ENCODE data around the gene ROPN1L. TPM values are rescaled to one million over a fixed set of nuclear protein-coding genes. Genes with fewer than 3 reads are reported as not detected.
"Not testable (repeated sequence)": the region's sequence is repeated elsewhere in the genome, so short reads cannot be mapped to it uniquely, and the experiment has no call there.

Gene ROPN1L
- not detected for total RNA-seq

- no peaks in the 10 kb centered on the region for H3K9me3 ChIP-seq
- peaks cover 0 to 5% of the 10 kb centered on the region in 2 donors for H3K36me3 ChIP-seq
- DNase-seq (ENCODE audit: low spot score in 2 of 2), result peak; percentile 52 to 93
- peaks cover 3% of the 10 kb centered on the region in 2 donors for H3K4me1 ChIP-seq
- intact Hi-C loops (cut with DNase I), result loop anchor here (5.0 kb wide), 2 partner anchors 89 to 159 kb away; partner anchors contain the start of gene MARCHF6
- peak within 1 kb of the TSS; percentile 47 to 54 for H3K27ac ChIP-seq
- no peak for TF ChIP-seq CTCF (IDR thresholded peaks at IDR 0.05)
- peak within 1 kb of the TSS; percentile 54 to 78 for H3K4me3 ChIP-seq
- no peaks in the 10 kb centered on the region for H3K27me3 ChIP-seq
Observed at GRCh38 chr5:10441083-10441991, at the start of gene ROPN1L. Gene ROPN1L (plus strand): TSS chr5:10441879. CDS start chr5:10442168, 289 bp downstream.

DNA sequence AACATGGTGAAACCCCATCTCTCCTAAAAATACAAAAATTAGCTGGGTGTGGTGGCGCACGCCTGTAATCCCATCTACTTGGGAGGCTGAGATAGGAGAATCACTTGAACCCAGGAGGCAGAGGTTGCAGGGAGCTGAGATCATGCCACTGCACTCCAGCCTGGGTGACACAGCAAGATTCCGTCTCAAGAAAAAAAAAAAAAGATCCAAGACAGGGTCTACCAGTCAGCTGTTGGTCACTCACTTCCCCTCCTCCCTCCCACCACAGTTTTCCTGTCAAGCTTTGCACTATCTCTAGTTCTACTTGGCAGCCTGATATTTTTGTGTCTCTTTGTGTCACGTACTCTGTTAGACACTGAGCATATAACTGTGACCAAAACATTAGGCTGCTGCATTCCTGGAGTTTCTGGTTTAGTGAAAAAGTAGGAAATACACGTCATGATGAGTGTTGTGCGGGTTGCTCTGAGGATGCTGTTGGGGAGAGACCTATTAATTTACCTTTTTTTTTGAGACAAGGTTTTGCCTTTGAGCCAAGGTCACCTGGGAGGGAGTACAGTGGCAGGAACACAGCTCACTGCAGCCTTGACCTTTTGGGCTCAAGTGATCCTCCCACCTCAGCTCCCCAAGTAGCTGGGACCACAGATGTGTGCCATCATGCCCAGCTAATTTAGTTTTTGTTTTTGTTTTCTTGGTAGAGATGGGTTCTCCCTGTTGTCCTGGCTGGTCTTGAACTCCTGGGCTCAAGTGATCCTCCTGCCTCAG is 48.9 kb upstream of the ROPN1L start:
- DNase-seq (ENCODE audit: low spot score in 2 of 2); H3K9me3 ChIP-seq; H3K27me3 ChIP-seq; H3K4me3 ChIP-seq; intact Hi-C loops (cut with DNase I); H3K4me1 ChIP-seq: not testable (repeated sequence)
- Histone ChIP-seq H3K27ac (peak overlapping the region; percentile 32 to 38), H3K36me3 (peaks cover 44 to 70% of the 10 kb centered on the region in 2 donors)

- H3K27ac ChIP-seq, result peak overlapping the region; percentile 32 to 38
- peaks cover 0 to 3% of the 10 kb centered on the region in 2 donors for H3K4me1 ChIP-seq
- H3K36me3 ChIP-seq, result peaks cover 40 to 63% of the 10 kb centered on the region in 2 donors
- H3K4me3 ChIP-seq, result no peak overlapping the region
- no peaks in the 10 kb centered on the region for H3K27me3 ChIP-seq
- intact Hi-C loops (cut with DNase I), result no loop called here
- no peak for DNase-seq (ENCODE audit: low spot score in 2 of 2)
- no peaks in the 10 kb centered on the region for H3K9me3 ChIP-seq
- TF ChIP-seq CTCF (IDR thresholded peaks at IDR 0.05), result no peak
Observed at GRCh38 chr5:10393491-10393890, 48.2 kb upstream of the ROPN1L start.

DNA sequence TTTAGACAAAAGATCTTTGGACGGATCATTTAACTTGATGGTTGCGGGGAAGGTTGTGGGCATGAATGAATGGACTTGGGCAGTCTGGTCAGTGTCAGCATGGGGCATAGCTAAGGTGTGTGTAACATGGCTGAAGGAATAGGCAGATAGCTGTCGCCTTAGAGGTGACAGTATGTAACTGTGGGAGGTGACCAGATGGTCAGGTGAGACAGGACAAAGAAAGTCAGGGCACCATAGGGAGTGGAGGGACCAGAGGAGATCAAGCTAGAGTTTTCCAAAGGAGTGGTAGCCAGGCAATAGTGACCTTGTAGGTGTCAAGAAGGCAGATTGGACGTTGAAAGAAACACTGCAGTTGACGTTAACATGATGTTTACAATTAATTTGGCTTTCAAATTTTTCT is 45.1 kb upstream of the ROPN1L start:
- Histone ChIP-seq H3K9me3 (no peaks in the 10 kb centered on the region), H3K4me3 (no peak overlapping the region), H3K27ac (no peak overlapping the region), H3K4me1 (peaks cover 0 to 17% of the 10 kb centered on the region in 2 donors), H3K27me3 (no peaks in the 10 kb centered on the region), H3K36me3 (peaks cover 38 to 48% of the 10 kb centered on the region in 2 donors)
- intact Hi-C loops (cut with DNase I), result no loop called here
- no peak for DNase-seq (ENCODE audit: low spot score in 2 of 2)
- TF ChIP-seq CTCF (IDR thresholded peaks at IDR 0.05), result no peak

DNA sequence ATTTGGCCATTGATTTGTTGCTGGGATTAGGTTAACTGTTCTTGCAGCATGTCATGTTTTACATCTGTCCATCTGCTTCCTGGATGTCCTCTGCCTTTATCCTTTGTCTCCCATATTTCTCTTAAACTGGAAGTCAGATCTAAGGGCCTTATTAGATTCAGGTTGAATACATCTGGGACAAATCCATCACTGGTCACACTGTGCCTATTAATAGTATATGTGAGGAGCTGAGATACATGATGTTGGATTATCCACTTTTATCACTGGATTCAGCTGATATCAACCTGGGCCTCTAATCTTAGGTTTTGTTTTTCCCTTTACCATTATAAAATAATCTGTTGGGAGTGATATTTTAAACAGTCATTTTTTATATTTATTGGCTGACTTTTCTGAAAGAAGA is 41.8 kb upstream of the ROPN1L start:
- TF ChIP-seq CTCF (IDR thresholded peaks at IDR 0.05), result no peak
- H3K36me3 ChIP-seq, result peaks cover 36 to 46% of the 10 kb centered on the region in 2 donors
- intact Hi-C loops (cut with DNase I), result loop anchor here (2.0 to 5.0 kb wide), 2 partner anchors 47 to 118 kb away; partner anchors contain the start of gene MARCHF6
- H3K4me3 ChIP-seq, result no peak overlapping the region
- H3K9me3 ChIP-seq, result no peaks in the 10 kb centered on the region
- H3K27ac ChIP-seq, result peak overlapping the region; percentile 35 to 43
- H3K27me3 ChIP-seq, result no peaks in the 10 kb centered on the region
- peaks cover 0 to 14% of the 10 kb centered on the region in 2 donors for H3K4me1 ChIP-seq
- DNase-seq (ENCODE audit: low spot score in 2 of 2), result no peak

All from ascending aorta (tissue), 2 donors.